Fibroblast of skin of back (primary cell): ENCODE measurements around the gene CPEB1.
"Not testable (repeated sequence)": the region's sequence is repeated elsewhere in the genome, so short reads cannot be mapped to it uniquely, and the experiment has no call there.

Experiments used
- DNase-seq: peaks from one replicate; pipeline ENCODE4 v3.0.0-alpha.2; 2013

CPEB1 gene

DNA sequence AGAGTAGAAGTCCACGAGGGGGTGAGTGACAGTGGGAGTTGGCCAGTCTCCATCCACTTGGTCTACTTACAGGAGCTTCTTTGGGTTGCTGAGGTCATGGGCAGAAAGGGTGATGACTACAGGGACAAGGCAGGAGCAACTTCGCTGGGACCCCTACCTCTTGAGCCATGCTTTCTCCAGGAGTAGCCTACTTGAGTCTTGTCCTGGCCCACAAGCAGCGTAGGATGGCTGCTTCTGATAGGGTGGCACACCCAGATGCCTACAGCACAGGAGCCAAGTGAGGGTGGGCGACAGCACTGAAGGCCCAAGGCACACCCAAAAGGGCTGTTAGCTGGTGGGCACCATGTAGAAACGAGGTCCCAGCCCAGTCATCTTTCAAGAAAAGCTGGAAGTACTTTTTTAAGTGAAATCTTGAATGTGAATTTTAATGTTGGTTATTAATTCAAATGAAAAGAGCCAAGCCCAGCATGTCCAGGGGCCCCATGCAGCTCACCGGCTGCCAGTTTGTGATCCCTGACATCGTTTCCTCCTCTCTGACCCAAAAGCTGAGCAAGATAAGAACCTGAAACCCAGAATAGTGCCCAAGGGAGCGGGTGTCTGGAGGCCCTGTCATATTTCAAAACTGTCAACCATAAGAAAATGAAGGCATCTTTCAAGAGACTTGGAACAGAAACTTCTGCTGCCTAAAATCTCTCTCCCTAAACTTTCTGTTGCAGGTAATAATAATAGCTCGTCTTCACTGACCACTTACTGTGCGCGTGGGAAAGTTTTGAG, 2.2 kb upstream of the CPEB1 start:
- DNase-seq: no peak

DNA sequence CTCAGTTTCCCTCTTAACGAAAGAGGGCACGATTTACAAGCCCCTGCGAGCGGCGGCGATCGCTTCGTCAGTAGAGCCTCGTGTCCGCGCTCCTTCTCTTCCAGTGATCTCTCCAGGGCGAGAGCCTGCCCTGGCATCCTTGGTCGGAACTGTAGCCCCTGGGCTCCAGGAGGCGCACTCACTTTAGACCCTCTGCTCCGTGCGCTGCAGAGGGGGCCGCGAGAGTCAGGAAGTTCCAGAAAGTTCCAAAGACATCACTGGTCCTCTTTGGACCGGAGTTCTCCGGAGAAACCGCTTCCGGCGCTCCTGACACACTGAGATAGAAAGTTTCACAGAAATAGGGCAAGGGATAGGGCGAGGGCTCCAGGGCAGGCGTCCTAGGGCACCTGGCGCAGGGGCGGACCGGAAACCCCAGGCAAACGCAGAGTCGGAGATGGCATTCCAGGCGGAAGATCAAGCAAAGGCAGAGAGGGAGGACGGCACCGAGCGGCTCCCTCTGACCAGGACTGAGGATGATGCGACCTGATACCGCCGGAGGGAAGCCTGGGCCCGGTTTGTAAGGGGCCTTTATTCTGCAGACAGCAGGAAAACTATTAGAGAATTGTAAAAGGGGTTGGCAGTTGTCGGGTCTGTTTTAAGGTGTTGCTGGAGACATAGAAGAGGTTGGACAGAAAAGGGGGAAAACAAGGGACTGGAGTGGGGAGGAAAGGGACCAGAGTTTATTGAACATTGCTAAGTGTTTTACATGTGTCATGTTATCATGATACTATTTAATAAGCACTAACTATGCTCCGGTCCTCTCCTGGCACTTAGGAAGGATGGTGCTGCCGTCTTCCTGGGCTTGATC, 1.3 kb upstream of the CPEB1 start:
- DNase-seq: peak; percentile 8

DNA sequence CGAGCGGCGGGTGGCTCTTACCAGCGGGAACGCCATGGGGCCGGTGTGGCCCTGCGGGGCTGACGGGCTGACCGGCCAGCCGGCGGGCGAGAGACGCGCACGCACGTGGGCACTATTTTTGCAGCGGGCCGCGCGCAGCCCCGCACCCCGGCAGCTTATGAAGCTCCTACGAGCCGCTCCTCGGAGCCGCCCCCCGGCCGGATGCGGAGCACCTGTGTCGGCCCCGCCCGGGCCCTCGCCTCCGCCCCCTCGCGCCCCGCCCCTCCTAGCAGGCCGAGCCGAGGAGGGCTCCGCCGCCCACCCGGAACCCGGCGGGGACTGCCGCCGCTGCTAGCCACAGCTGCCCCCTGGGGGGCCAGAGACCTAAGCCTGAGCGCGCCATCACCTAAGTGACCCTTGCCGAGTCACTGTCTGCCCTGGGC, 683 bp upstream of the CPEB1 start:
- DNase-seq: no peak

DNA sequence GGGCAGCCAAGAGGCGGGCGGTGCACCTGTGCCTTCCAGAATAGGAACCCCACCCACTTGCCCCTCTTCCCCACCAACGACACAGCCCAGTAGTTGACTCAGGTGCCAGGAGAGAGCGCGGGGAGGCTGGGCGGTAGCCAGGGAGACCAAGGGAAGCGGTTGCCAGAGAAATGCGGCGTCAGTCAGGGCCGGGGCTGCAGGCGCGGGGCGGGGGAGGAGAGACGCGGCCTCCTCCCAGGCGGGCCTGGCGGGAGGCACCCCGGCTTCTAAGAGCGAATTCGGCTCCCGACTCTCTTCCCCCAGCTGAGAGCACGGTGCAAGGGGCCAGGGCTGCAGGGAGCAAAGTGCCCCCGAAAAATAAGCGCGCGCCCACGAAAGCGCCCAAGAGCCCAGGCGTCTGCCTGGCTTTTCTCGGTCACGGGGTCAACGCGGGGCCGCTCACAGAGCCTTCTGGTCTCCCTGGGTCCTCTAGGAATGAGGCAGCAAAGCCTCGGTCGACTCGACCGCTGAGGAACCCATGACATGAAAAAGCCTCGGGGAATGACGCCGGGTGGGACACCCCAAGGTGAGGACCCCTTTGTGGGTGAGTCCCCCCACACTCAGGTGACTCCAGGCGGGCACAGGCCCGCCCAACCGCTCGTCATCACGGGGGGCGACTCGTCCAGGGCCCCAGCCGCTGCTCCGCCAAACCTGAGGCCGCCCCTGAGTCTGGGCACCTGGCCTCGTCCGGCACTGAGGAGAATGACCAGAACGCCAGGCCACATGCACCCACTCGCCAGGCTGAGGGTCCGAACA, 716 bp downstream of the CPEB1 start:
- DNase-seq: no peak

DNA sequence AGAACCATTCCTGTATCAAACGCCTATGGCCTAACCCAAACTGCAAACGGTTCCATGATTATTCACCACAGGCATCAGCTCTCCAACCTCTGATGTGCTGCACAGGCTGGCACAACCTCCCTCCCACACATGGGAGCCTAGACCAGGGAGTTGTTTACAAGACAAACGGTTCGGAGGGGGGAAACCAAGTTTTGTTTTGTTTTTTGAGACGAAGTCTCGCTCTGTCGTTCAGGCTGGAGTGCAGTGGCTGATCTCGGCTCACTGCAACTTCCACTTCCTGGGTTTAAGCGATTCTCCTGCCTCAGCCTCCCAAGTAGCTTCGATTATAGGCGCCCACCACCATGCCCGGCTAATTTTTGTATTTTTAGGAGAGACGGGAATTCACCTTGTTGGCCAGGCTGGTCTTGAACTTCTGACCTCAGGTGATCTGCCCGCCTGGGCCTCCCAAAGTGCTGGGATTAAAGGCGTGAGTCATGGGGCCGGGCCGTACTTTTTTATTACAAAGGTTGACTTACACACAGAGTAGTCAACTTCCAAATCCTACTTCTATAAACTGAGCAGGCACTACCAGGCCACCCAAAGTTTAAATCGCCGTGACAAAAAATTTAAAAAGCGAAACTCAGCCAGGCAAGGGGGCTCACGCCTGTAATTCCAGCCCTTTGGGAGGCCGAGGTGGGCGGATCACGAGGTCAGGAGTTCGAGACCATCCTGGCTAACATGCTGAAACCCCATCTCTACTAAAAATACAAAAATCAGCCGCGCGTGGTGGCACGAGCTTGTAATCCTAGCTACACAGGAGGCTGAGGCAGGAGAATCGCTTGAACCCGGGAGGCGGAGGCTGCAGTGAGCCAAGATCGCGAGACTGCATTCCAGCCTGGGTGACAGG, 2.0 kb downstream of the CPEB1 start:
- DNase-seq: not testable (repeated sequence)

DNA sequence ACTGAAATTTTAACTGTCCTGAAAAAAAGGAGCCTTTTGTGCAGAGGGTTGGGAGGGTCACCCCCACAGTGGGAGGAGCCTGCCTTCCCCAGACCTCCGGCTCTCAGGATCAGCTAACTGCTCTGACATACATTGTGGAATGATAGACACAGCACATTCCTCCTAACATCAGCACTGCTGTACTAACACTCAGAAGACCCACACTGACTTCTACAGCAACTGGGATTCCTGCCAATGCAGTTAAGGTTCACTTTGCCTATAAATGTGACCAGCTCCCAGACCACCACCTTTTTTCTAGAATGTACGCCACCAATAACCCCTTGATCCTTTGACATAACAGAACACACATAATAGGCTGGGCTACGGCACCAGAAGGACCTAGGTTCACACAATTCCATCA, 3.2 kb downstream of the CPEB1 start:
- DNase-seq: no peak

DNA sequence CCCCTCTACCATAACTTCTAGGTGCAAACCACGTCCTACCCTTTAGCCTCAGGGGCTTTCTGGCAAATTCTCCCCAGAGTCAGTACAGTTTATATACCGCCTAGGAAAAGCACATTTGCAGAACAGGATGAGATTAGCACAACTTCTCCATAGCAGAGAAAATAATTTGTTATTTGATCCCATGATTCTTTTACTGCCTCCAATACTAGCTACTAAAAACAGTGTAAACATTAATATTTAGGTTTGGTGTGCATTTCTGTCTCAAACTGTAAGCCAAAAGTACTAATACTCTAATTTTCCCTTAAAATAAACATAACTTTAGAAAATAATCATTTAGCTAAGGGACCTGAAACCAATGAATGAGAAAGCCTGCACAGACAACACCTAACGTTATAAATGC, 4.5 kb downstream of the CPEB1 start:
- DNase-seq: no peak

DNA sequence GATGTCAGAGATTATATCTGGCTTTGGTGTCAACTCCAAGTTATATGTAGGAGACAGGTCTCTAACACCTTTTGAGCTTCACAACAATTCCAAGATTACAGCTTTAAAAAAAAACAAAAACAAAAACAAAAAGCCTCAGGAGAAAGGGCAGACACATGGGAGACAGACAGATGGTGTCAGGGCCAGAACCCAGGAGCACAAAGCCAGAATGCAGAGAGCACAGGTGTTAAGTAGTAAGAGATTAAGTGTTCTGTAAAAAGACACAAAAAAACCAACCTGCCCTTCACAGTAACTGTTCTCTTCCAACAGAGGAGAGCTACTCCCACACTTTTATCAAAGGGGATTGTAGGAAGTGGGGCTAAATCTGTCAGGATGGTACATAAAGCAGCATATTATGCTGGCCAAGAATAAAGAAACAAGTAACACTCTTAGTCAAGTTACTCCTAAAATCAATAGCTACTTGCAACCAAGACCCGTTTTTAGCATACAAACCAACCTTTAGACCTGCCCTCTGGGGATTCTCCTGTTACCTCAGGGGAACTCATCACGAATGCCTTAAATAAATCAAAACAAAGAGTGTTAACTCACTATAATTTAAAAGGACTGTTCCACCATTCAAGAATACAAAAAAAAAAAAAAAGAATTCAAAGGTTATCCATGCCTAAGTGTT, 5.9 kb downstream of the CPEB1 start:
- no peak for DNase-seq

DNA sequence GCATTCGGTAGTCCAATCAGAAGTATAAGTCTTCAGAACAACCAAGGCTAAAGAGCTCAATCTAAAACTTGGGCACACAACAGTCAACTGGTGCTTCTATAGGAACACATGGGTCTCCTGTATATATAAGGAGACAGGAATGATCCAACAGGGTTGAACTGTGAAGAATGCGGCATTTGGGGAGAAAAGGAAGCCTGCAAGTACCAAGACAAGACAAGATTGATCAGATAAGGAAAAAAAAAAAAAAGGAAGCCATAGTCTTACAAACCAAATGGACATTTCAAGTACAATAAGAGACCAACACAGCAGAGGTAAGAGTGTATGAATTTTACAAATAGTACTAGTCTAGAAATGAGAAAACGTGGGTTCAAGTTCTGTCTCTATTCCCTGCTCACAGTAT, 6.5 kb downstream of the CPEB1 start:
- no peak for DNase-seq

DNA sequence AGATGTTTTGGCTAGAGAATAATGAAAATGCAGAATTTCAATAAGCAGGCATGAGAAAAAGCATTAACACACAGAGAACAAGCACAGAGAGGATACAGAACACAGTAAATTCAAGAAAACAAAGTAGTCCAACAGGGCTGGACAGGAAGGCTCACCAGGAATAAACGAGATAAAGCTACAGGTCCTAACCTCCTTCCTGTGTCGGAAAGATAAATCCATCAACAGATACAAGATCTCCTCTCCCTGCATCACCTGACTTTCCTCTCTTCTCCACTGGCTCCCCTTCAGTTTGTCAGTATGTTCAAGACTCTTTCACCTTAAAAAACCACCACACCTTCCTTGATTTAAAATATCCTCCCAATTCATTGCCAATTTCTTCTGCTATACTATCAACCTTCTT, 11.4 kb downstream of the CPEB1 start:
- no peak for DNase-seq

DNA sequence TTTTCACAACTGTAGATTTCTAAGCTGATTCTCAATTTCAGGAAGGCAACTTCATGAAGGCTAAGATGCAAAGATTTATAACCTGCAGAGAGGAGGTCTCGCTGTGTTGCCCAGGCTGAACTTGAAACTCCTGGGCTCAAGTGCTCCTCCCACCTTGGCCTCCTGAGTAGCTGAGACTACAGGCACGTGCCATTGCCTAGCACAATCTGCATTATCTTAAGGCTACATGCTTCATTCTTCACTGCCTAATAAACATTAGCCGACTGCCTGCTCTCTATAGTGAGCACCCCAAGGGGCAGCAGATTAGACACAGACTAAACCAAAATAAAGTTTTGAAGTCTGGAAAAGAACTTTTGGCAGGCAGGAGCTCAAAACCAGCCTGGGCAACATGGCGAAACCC, 17.1 kb downstream of the CPEB1 start:
- no peak for DNase-seq

DNA sequence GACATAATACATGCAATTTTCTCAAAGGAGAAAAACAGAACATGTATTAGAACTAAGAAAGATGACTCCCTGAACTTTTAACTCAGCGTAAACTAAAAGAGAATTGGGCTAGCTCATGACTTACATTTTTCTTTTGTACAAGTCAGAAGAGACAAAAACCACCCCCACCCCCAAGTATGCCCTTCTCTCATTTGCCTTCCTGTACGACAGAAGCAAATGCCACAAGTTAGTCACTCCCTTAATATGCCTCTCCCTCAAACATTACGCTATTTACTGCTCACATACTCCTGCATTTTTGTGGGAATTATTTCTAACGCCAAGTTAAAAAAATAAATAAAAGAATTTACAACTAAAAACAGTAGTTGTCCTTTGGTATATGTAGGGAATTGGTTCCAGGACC, 22.0 kb downstream of the CPEB1 start:
- DNase-seq: peak; percentile 21

DNA sequence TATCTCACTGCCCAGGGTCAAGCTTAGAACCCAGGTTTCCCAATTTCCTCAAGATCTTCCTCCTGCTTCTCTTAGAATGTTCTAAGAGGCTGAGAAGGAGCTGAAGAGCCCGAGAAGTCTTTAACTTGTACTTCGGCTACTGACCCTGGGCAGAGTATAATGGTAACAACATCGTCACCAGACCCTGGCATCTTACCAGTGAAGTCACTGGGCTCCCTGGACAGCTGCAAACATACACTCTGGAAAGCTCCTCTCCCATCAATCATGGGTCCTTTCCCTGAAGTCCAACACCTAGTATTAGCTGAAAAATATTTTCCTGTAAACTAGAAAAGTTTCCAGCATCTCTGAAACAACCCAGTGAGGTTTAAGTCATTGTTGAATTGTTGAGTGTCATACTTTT, 22.7 kb downstream of the CPEB1 start:
- no peak for DNase-seq

DNA sequence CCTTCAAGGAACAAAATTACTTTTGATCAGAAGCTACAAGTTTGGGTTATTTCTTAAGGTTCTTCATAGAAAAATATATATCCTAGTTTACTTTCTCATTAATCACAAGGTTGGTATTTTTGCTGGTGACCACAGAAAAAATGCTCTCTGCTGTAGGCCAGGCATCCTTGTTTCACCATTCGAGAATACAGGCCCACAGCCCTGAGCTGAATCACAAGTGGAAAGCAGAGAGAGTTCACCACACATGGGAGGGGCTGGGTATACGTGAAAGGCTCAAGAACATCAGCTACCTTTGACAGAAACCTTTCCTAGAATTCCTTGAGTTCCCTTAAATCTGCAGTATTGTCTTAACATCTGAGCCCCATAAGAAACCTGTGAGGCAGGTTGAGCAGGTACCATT, 23.2 kb downstream of the CPEB1 start:
- peak; percentile 19 for DNase-seq

DNA sequence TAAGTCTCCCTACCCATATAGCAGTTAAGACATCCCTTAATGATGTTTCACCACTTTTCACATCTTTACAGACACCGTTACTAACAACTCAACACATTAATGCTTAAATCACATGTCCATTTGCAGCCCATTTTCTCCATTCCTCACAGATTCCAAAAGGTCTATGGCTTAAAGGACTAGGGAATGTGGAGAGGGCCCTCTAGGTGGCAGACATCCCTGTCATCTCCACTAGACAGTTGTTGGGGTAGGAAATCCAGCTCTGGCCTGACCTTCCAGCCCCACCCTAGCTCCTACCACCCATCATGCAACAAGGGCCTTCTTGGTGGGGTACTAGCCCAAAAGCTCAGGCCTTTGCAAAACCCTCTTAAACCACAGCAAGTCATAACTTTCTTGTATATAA, 25.2 kb downstream of the CPEB1 start:
- no peak for DNase-seq

DNA sequence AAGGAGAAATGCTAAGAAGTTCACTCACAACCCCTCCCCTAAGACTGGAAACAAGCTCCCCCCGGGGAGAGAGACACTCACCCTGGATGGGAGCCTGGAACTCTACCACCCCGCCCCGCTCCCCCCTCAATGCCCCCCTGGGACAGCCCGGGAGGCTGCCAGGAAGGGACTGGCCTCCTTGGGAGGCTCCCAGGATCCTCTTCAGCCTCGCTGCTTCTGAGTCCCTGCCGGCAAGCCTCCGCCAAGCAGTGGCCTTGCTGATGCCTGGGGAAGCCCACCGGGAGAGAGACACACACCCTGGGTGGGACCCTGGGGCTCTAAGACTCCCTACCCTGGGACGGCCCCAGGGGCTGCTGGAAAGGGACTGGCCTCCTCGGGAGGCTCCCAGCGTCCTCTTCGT, 33.4 kb downstream of the CPEB1 start:
- peak; percentile 3 for DNase-seq

DNA sequence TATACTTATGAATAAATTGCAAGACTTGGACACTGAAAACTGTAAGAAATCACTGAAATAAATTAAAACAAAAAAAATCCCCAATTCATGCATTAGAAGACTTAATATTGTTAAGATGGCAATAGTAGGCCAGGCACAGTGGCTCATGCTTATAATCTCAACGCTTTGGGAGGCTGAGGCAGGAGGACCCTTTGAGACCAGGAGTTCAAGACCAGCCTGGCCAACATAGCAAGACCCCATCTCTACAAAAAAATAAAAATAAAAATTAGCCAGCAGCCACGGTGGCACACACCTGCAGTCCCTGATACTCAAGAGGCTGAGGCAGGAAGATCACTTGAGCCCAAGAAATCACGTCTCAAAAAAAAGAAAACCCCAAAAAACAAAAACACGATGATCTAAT, 35.8 kb downstream of the CPEB1 start:
- no peak for DNase-seq

DNA sequence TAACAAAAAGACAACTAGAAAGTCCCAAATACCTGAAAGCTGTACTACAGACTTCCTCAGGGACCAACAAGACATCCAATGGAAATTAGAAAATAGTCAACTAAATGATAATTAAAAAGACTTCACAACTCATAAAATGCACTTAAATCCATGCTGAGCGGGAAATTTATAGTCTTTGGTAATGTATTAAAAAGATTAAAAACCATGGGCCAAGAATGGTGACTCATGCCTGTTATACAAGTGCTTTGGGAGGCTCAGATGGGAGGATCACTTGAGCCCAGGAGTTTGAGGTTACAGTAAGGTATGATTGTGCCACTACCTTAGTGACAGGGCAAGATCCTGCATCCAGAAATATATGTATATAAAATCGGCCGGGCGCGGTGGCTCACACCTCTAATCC, 45.0 kb downstream of the CPEB1 start:
- no peak for DNase-seq

DNA sequence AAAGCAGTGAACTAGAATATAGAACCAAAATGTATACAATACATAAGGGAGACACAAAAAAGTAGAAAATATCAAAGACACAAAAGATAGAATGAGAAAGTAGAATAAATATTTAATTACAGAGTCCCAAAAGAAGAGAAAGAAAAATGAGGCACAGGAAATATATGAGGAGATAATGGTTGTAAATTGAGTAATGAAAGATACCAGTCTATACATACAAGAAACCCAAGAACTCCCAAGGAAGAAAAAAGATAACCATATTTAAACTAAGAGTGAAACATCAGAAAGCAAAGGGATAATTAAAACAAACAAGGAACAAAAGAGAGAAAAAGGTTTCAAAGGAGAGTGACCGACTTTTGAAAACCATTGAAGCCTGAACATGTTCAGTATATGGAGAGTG, 47.3 kb downstream of the CPEB1 start:
- DNase-seq: no peak

DNA sequence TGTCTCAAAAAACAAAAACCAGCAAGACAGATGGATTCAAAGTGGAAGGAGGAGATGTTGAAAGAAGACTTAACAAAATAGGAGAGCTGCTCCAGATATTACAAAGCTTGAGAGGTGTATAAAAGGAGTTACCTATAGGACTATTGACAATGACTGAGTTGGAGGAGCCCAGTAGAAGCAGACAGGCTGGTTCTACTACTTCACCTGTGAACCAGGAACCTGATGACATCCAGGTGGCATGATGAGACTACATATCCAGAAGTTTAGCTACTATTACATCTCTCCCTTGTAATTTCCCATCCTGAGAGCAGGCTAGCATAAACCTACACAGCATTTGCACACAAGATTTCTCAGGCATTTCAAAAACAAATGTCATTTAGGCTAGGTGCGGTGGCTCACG, 49.3 kb downstream of the CPEB1 start:
- DNase-seq: no peak

DNA sequence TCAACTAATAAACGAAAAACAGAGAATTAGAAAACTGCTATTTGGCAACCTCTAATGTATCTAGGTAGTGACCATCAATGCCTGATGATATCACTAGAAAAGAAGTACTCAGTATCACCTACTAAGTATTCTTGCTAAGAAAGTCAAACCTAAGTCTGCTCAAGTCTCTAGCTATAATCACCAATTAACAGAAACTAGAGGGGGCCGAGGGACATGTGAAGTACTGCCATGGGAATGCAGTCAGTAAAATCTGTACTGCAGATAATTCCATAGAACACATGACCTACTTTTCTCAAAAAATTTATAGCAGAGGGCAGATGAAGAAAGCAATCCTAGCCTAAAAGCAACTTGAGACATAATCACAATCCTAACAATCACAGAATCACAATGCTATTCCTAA, 51.4 kb downstream of the CPEB1 start:
- DNase-seq: no peak

DNA sequence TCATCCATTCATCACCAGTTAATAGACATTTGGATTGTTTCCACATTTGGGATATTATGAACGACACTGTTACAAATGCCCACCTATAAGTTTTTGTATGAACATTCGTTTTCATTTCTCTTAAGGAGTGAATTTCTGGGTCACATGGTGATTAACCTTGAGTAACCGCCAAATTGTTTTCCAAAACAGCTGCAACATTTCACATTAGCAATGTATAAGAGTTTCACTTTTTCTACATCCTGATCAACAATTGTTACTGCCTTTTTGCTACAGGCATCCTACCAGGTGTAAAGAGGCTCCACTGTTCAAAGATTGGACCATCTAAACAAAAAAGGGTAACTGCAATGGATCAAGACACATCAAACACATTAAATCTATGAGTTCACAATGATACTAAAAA, 52.0 kb downstream of the CPEB1 start:
- no peak for DNase-seq
